Epithelial cell of proximal tubule (primary cell): ENCODE results near the gene PSD4. TPM values are rescaled to one million over a fixed set of nuclear protein-coding genes. Genes with fewer than 3 reads are reported as not detected.

Experiments used
- DNase-seq: peaks from one replicate; pipeline ENCODE4 v3.0.0-alpha.2; 2011; ENCODE audit warnings: low read depth
- H3K4me3 ChIP-seq: 2 replicates; pipeline ENCODE4 v1.5.1; 2011; ENCODE audit warnings: low read depth, mild to moderate bottlenecking, low read length
- CTCF ChIP-seq: conservative IDR thresholded peaks from 2 replicates; pipeline ENCODE4 v1.5.1; 2012; ENCODE audit warnings: low read depth, mild to moderate bottlenecking, low read length
- total RNA-seq: library from RNA; depleted of rRNA; stranded (reverse); fragments of >200 nt; gene quantifications from 2 replicates; pipeline ENCODE4 v1.2.3, GENCODE V29; 2015

Gene PSD4
- total RNA-seq, 1 donor from 2014 or later, result 7.3 TPM

GRCh38 chr2:113209011-113209645 lies 35.4 kb downstream of the PSD4 start:
- DNase-seq, result no peak
- no peak overlapping the region for H3K4me3 ChIP-seq
- no peak for TF ChIP-seq CTCF

- DNase-seq, result no peak
- no peak overlapping the region for H3K4me3 ChIP-seq
- TF ChIP-seq CTCF, result no peak
These were observed 35.9 kb downstream of the PSD4 start for GRCh38 chr2:113209646-113210171.

- H3K4me3 ChIP-seq, result no peak overlapping the region
- TF ChIP-seq CTCF, result no peak
- DNase-seq, result no peak
These were observed 37.7 kb downstream of the PSD4 start for GRCh38 chr2:113211226-113212105.

GRCh38 chr2:113212245-113213060 lies 38.7 kb downstream of the PSD4 start:
- H3K4me3 ChIP-seq, result no peak overlapping the region
- no peak for DNase-seq

GRCh38 chr2:113213061-113213930 lies 39.5 kb downstream of the PSD4 start:
- TF ChIP-seq CTCF, result no peak
- no peak for DNase-seq
- no peak overlapping the region for H3K4me3 ChIP-seq

More at GRCh38 chr2:113212245-113213060, 38.7 kb downstream of the PSD4 start:
- no peak for TF ChIP-seq CTCF

GRCh38 chr2:113214141-113214540 lies 40.4 kb downstream of the PSD4 start:
- DNase-seq, result no peak

More at GRCh38 chr2:113214141-113214540, 40.4 kb downstream of the PSD4 start:
- H3K4me3 ChIP-seq, result no peak overlapping the region
- no peak for TF ChIP-seq CTCF
